HG03571 (cell line): Measurements from ENCODE around the gene ESYT2.
A peak's percentile ranks its signal among the peaks of the same experiment; 100 is the strongest.

ENCODE experiments used
- ATAC-seq: cut with Tn5 transposase; IDR thresholded peaks from one replicate; pipeline ENCODE4 v1.9.1; 2021; ENCODE audit not compliant: unreplicated experiment

ESYT2 gene

GRCh38 chr7:158827411-158828132, 1.7 kb downstream of the ESYT2 start:
- no peak for ATAC-seq

- ATAC-seq: no peak
Observed at GRCh38 chr7:158825628-158826289, 3.5 kb downstream of the ESYT2 start.

DNA sequence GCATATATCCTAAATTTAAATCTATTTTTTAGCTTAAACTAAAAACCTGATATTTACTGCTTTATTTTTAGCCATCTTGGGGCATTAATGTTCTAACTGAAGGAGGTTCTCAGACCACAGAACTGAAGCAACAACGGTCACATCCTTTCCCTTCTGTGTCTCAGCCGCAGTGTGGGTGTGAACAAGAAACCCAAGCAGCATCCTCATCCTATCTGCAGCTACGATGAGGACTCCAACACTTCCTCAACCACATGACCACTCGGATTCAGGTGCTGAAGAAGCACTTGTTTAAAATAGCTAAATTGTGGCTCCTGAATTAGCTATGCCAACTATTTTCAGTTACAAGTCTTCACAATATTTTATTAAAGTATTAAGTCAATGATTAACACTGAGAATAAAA, 5.3 kb downstream of the ESYT2 start:
- peak; percentile 73 for ATAC-seq

DNA sequence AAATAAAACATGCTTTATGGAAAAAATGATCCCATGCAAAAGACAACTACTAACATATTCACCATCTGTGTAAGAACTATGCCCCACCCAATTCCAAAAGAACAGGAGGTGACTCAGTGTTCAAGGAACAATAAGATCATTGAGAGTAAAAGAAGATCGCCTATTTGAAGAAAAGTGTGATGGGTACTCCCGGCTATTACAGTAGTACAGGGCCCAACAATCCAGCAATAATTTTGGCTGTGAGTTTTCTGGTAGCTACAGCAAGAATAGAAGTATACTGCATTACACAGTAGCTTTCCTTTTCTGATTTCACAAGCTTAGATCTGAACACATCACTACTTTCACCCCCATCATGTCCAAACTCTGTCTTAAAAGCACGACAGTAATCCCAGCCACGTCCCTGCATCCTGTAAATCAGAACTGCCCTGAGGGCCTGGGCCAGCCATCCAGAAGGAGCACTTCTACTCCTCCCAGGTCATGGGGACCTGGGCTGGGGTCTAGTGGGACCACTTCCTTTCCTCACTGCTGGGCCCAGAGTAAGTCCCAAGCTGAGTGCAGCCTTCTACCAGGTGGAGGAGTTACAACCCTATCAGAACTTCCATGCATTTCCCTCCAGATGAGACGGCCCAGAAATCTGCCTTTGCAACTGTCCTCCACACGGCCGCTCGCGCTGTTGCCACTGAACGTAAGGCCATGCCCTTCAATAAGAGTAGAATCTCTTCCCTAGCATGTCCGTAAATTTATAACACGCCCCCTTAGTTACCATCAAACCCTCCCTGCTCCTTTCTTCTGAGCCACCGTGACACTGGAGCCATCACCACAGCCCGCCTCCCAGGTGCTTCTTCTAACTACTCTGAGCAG, 7.9 kb downstream of the ESYT2 start:
- ATAC-seq: no peak

DNA sequence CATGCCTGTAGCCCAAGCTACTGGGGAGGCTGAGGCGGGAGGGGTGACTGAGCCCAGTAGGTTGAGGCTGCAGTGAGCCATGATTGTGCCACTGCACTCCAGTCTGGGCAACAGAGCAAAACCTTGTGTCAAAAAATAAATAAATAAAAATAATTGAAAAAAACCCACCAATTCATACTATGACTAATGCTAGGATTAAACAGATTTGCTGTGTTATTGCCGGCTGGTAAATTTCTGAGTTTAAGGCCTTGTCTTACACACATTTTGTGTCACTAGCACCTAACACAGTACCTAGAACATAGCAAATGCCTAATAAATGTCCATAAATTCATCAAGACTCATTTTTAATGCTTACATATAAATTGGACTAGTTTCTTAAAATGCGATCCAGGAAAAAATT, 8.7 kb downstream of the ESYT2 start:
- no peak for ATAC-seq

DNA sequence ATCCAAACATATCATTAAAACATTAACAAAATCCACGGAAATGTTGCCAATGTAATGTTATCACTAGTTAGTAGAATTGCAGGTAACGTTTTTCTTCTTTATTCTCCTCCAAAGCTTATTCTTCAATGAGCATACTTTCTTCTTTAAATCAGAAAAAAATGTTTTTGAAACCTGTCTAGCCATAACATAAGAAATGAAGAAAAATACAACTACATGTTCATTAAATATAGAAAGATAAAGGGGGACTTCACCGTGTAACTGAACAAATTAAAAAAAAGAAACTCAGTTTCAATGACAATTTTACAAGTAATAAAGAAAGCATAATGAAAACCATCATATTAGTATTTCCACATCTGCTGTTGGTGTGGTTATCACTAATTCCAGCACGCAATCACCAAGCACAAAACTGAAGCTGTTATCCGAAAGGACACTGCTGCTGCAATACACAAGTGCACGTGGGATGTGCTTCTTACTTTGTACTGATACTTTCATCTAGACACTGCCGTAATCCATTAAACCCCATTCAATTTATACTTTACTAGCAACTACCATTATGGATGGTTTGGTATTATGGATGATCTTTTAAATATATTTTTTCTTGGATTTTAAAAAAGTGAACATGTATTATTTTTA, 9.6 kb downstream of the ESYT2 start:
- ATAC-seq: no peak

- ATAC-seq: peak; percentile 82
Observed at GRCh38 chr7:158818325-158819213, 10.7 kb downstream of the ESYT2 start.

- ATAC-seq: no peak
Observed at GRCh38 chr7:158816995-158817394, 12.3 kb downstream of the ESYT2 start.

DNA sequence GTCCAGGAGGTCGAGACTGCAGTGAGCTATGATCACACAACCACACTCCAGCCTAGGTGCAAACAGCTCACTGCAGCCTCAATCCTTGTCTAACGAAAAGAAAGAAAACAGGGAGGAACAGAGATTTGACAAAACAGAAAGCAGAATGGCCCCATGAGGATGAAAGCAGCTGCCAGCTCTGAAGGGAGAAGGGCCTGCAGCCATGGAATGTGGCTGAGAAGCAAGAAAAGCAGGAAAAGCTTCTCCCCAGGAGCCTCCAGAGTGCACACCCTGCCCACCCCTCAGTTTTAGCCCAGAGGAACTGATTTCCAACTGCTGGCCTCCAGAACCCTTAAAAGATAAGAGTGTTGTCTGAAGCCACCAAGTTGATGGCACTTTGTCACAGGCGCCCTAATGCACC, 13.0 kb downstream of the ESYT2 start:
- ATAC-seq: no peak

DNA sequence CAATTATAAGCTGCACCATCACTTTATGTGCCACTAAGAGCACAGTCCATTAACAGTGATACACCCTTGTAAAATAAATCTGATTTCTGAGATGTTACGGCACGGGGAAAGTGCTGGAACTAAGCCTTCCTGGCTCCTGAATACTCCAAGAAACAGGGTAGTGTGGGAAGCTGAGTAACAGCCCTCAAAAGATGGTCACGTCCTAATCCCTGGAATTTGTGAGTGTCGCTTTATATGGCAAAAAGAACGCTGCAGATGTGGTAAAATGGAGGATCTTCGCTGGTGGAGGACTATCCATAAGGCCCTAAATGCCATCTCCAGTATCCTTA, 13.5 kb downstream of the ESYT2 start:
- no peak for ATAC-seq

- no peak for ATAC-seq
Observed at GRCh38 chr7:158815083-158815799, 14.1 kb downstream of the ESYT2 start.

DNA sequence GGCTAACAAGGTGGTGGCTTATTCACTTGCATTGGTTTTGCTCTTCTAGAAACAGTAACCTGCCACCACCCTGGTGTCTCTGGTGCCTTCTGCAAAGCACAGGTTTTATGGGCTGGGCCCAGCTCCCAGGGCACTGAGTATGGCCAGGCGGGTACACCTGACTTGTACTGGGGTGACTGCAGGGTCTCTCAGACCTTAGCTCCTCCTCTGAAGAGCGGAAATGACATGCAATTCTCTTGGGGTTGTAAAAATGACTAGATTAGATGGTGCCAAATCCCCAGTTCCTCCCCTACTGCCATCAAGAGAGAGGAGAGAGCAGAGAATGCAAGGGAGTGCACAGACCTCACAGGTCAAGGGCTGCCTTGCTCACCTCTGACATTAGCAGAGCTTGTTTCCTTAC, 14.7 kb downstream of the ESYT2 start:
- no peak for ATAC-seq

GRCh38 chr7:158812684-158813083, 16.6 kb downstream of the ESYT2 start:
- no peak for ATAC-seq

- ATAC-seq: no peak
Observed at GRCh38 chr7:158811894-158812293, 17.4 kb downstream of the ESYT2 start.

DNA sequence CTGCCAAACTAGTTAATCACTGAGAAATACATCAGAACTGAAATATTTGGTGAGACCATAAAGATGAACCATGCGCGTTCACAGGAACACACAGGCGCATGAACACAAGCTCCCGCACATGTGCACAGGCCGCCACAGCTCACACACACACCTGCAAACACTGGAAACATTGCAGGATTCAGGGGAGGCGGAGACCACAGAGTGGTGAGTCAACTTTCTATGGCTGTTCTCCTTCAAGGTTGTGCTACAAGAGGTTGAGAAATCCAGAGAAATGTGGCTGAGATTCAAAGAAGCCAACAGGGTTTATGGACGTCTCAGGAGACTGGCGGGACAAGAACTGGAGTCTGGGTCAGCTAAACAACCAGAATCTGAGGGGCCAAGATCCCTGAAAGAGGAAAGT, 17.8 kb downstream of the ESYT2 start:
- no peak for ATAC-seq

- ATAC-seq: no peak
Observed at GRCh38 chr7:158810846-158811245, 18.5 kb downstream of the ESYT2 start.

- ATAC-seq: peak; percentile 80
Observed at GRCh38 chr7:158809596-158809995, 19.7 kb downstream of the ESYT2 start.

DNA sequence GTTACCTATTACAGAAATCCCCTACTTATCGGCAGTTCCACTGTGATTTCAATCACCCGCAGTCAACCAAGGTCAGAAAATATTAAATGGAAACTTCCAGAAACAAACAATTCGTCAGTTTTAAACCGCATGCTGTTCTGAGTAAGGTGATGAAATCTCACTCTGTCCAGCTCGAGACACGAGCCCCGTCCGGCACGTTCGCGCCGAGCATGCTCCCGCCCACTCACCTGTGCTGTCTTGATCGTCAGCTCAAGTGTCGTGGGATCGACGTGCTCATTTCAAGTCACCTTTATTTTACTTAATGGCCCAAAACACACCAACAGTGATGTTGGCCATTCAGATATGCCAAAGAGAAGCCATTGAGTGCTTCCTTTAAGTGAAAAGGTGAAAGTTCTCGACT, 21.2 kb downstream of the ESYT2 start:
- ATAC-seq: no peak

- no peak for ATAC-seq
Observed at GRCh38 chr7:158805937-158806336, 23.4 kb downstream of the ESYT2 start.

DNA sequence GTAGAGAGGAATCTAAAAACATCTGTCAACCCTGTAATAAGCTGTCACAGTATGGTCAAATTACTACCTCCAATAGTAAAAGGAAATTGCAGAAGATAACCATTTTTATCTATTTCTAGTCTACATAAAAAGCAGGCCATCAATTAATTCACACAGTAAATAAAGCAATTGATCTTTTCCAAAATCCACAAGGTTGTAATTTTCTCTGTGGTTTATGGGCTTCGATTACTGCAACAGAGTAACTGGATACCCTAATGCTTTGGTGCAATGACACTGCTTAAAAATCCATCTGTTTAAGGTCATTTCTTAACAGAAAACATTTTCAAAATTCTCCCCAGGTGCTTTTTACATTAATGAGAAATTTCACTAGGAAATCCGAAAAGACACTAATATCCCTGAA, 23.9 kb downstream of the ESYT2 start:
- no peak for ATAC-seq
